H9 (cell line): ENCODE data around the gene ZNF175. TPM values are rescaled to one million over a fixed set of nuclear protein-coding genes. Genes with fewer than 3 reads are reported as not detected.

Experiments used
- DNase-seq: peaks from one replicate; pipeline ENCODE4 v3.0.0-alpha.2; 2017
- H2AFZ ChIP-seq: one replicate; pipeline ENCODE4 v1.6.1; 2013; ENCODE audit warnings: mild to moderate bottlenecking, low read length, control low read depth, moderate library complexity
- H2AK5ac ChIP-seq: 2 replicates; pipeline ENCODE4 v1.6.1; 2013; ENCODE audit warnings: low read length, control low read depth, mixed read lengths; ENCODE audit not compliant: insufficient read length
- H2BK120ac ChIP-seq: one replicate; pipeline ENCODE4 v1.6.1; 2013; ENCODE audit warnings: low read depth, mild to moderate bottlenecking, low read length, control low read depth, inconsistent platforms; ENCODE audit not compliant: poor library complexity, severe bottlenecking
- H2BK12ac ChIP-seq: 2 replicates; pipeline ENCODE4 v1.6.1; 2013; ENCODE audit warnings: low read length, control low read depth, mixed read lengths, low read depth; ENCODE audit not compliant: insufficient read length
- H2BK15ac ChIP-seq: 2 replicates; pipeline ENCODE4 v1.6.1; 2013; ENCODE audit warnings: low read depth, low read length, control low read depth
- H2BK20ac ChIP-seq: one replicate; pipeline ENCODE4 v1.6.1; 2013; ENCODE audit warnings: low read depth, mild to moderate bottlenecking, low read length, control low read depth, inconsistent platforms; ENCODE audit not compliant: poor library complexity, severe bottlenecking
- H2BK5ac ChIP-seq: 2 replicates; pipeline ENCODE4 v1.6.1; 2013; ENCODE audit warnings: low read length, control low read depth, mixed read lengths; ENCODE audit not compliant: insufficient read length
- H3K14ac ChIP-seq: 2 replicates; pipeline ENCODE4 v1.6.1; 2013; ENCODE audit warnings: low read length, control low read depth; ENCODE audit not compliant: insufficient read depth
- H3K18ac ChIP-seq: 2 replicates; pipeline ENCODE4 v1.6.1; 2013; ENCODE audit warnings: low read depth, mild to moderate bottlenecking, mixed read lengths, low read length, control low read depth; ENCODE audit not compliant: insufficient read length
- H3K23ac ChIP-seq: 2 replicates; pipeline ENCODE4 v1.6.1; 2013; ENCODE audit warnings: low read length, control low read depth, mixed read lengths, low read depth; ENCODE audit not compliant: insufficient read length
- H3K23me2 ChIP-seq: 2 replicates; pipeline ENCODE4 v1.6.1; 2013; ENCODE audit warnings: low read depth, mild to moderate bottlenecking, mixed read lengths, low read length, control low read depth; ENCODE audit not compliant: insufficient read length, poor library complexity, severe bottlenecking
- H3K27ac ChIP-seq: 2 replicates; pipeline ENCODE4 v1.5.1; 2013; ENCODE audit warnings: low read length, control low read depth, mixed read lengths, low read depth; ENCODE audit not compliant: insufficient read length
- H3K27me3 ChIP-seq: 2 replicates; pipeline ENCODE4 v1.6.1; 2013; ENCODE audit warnings: low read length, control low read depth, inconsistent platforms; ENCODE audit not compliant: insufficient read depth
- H3K4ac ChIP-seq: 2 replicates; pipeline ENCODE4 v1.6.1; 2013; ENCODE audit warnings: low read depth, mild to moderate bottlenecking, control low read depth, inconsistent platforms, low read length, moderate library complexity
- H3K4me1 ChIP-seq: 2 replicates; pipeline ENCODE4 v1.6.1; 2013; ENCODE audit warnings: low read length, control low read depth, inconsistent platforms; ENCODE audit not compliant: insufficient read depth
- H3K4me2 ChIP-seq: 2 replicates; pipeline ENCODE4 v1.6.1; 2013; ENCODE audit warnings: low read length, control low read depth, mixed read lengths; ENCODE audit not compliant: insufficient read length, insufficient read depth
- H3K56ac ChIP-seq: 2 replicates; pipeline ENCODE4 v1.6.1; 2013; ENCODE audit warnings: low read depth, mild to moderate bottlenecking, mixed read lengths, low read length, control low read depth; ENCODE audit not compliant: insufficient read length
- H3K79me1 ChIP-seq: 2 replicates; pipeline ENCODE4 v1.6.1; 2013; ENCODE audit warnings: low read depth, mild to moderate bottlenecking, moderate library complexity, low read length, control low read depth, inconsistent platforms; ENCODE audit not compliant: insufficient read depth, poor library complexity, severe bottlenecking
- H3K79me2 ChIP-seq: 2 replicates; pipeline ENCODE4 v1.6.1; 2013; ENCODE audit warnings: low read length, control low read depth, inconsistent platforms; ENCODE audit not compliant: insufficient read depth
- H3K9ac ChIP-seq: 2 replicates; pipeline ENCODE4 v1.6.1; 2013; ENCODE audit warnings: low read length, control low read depth, mixed read lengths; ENCODE audit not compliant: insufficient read length; ENCODE audit errors: extremely low read depth
- H3K9me3 ChIP-seq: one replicate; pipeline ENCODE4 v1.6.1; 2013; ENCODE audit warnings: low read depth, low read length, inconsistent platforms; ENCODE audit not compliant: control insufficient read depth
- H3T11ph ChIP-seq: one replicate; pipeline ENCODE4 v1.6.1; 2013; ENCODE audit warnings: mild to moderate bottlenecking, low read length, control low read depth, inconsistent platforms
- H4K20me1 ChIP-seq: one replicate; pipeline ENCODE4 v1.6.1; 2013; ENCODE audit not compliant: control insufficient read depth, insufficient read length, insufficient read depth
- H4K5ac ChIP-seq: 2 replicates; pipeline ENCODE4 v1.6.1; 2013; ENCODE audit warnings: low read depth, mild to moderate bottlenecking, mixed read lengths, low read length, control low read depth; ENCODE audit not compliant: insufficient read length
- H4K8ac ChIP-seq: replicated peaks from 2 replicates; pipeline ENCODE4 v1.6.1; 2013; ENCODE audit warnings: low read length, control low read depth, mixed read lengths, low read depth; ENCODE audit not compliant: insufficient read length
- H4K91ac ChIP-seq: 2 replicates; pipeline ENCODE4 v1.6.1; 2013; ENCODE audit warnings: low read depth, mild to moderate bottlenecking, moderate library complexity, mixed read lengths, low read length, control low read depth; ENCODE audit not compliant: insufficient read length
- H3K27ac Mint-ChIP-seq, 3 experiments: 2 replicates in 2 of 3; 3 replicates in 1 of 3; pipeline ENCODE4 v1.8.0; 2020 to 2021; ENCODE audit warnings: mixed read lengths in 3 of 3, mild to moderate bottlenecking in 1 of 3, moderate library complexity in 1 of 3
- H3K27me3 Mint-ChIP-seq: 2 replicates; pipeline ENCODE4 v1.8.0; 2021; ENCODE audit warnings: low read depth, mild to moderate bottlenecking, moderate library complexity, mixed read lengths
- H3K36me3 Mint-ChIP-seq, 3 experiments: 2 replicates in 2 of 3; 3 replicates in 1 of 3; pipeline ENCODE4 v1.8.0; 2020 to 2021; ENCODE audit warnings: low read depth in 3 of 3, mixed read lengths in 3 of 3; ENCODE audit not compliant: insufficient read depth in 1 of 3
- H3K4me1 Mint-ChIP-seq, 2 experiments: 2 replicates each; pipeline ENCODE4 v1.8.0; 2020; ENCODE audit warnings: mixed read lengths in 2 of 2
- H3K4me3 Mint-ChIP-seq, 2 experiments: 2 replicates in 1 of 2; 3 replicates in 1 of 2; pipeline ENCODE4 v1.8.0; 2020 to 2021; ENCODE audit warnings: mild to moderate bottlenecking in 2 of 2, mixed read lengths in 2 of 2, moderate library complexity in 1 of 2
- H3K9me3 Mint-ChIP-seq, 2 experiments: 2 replicates in 1 of 2; 3 replicates in 1 of 2; pipeline ENCODE4 v1.8.0; 2020; ENCODE audit warnings: mild to moderate bottlenecking in 2 of 2, mixed read lengths in 2 of 2, moderate library complexity in 1 of 2
- WGBS: extraction: QIAGEN DNeasy Blood & Tissue Kit; methylation state at CpG from one replicate; pipeline ENCODE4 v1.1.7; 2013; ENCODE audit warnings: missing lambda C conversion rate, low lambda C conversion rate, mixed read lengths; ENCODE audit not compliant: insufficient read length; ENCODE audit errors: extremely low coverage; 5-methylcytosine and 5-hydroxymethylcytosine counted together
- total RNA-seq: library from RNA; stranded (reverse); gene quantifications from 2 replicates; pipeline ENCODE4 v1.2.1, GENCODE V29; 2021
- TF ChIP-seq, protein P1 (sequence below): fragments of 200-600 bp; sonication (generic); conservative IDR thresholded peaks from 3 replicates; pipeline ENCODE4 v1.8.0; 2021; ENCODE audit warnings: antibody characterized with exemption, mild to moderate bottlenecking

ZNF175 gene
- total RNA-seq, 1 experiment from 2014 or later: 10.7 TPM

DNA sequence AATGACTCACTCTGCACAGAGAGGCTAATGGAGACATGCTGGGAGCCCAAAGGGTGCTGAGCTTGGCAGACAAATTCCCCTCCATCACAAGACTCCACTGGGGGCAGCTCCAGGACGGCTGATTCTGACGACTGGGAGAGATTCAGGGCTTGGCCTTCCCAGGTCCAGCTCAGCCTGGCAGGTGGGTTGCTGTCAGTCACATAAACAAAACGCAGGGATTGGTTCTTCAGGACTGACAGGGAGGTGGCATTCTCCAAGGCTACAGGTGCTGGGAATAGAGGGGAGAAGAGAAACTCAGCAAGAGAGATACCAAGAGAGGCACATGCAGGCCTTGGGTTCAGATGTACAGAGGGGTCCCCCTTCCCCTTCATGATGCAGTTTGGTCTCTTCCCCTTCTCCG, 10.7 kb upstream of the ZNF175 start:
- no peak for DNase-seq
- peaks cover 32 to 90% of the 10 kb centered on the region in 2 experiments for H3K9me3 Mint-ChIP-seq
- H3K56ac ChIP-seq: no peak overlapping the region
- H3K9ac ChIP-seq: no peak overlapping the region
- H2BK5ac ChIP-seq: no peak overlapping the region
- no peaks in the 10 kb centered on the region for H3K79me1 ChIP-seq
- H3T11ph ChIP-seq: no peak overlapping the region
- H4K5ac ChIP-seq: no peak overlapping the region
- H3K36me3 Mint-ChIP-seq: no peaks in the 10 kb centered on the region; a peak in 1 of 7 replicates
- no peak overlapping the region for H2BK20ac ChIP-seq
- no CpG with 5 or more reads among the region's 4 CpGs for WGBS
- no peaks in the 10 kb centered on the region for H4K20me1 ChIP-seq
- no peak overlapping the region for H3K4me2 ChIP-seq
- no peaks in the 10 kb centered on the region for H3K23me2 ChIP-seq
- no peak overlapping the region for H3K18ac ChIP-seq
- no peaks in the 10 kb centered on the region for H3K27me3 ChIP-seq
- H3K14ac ChIP-seq: no peak overlapping the region; the same call in 1 of the 2 replicates
- no peak overlapping the region for H3K4me3 Mint-ChIP-seq
- TF ChIP-seq, protein P1, sequence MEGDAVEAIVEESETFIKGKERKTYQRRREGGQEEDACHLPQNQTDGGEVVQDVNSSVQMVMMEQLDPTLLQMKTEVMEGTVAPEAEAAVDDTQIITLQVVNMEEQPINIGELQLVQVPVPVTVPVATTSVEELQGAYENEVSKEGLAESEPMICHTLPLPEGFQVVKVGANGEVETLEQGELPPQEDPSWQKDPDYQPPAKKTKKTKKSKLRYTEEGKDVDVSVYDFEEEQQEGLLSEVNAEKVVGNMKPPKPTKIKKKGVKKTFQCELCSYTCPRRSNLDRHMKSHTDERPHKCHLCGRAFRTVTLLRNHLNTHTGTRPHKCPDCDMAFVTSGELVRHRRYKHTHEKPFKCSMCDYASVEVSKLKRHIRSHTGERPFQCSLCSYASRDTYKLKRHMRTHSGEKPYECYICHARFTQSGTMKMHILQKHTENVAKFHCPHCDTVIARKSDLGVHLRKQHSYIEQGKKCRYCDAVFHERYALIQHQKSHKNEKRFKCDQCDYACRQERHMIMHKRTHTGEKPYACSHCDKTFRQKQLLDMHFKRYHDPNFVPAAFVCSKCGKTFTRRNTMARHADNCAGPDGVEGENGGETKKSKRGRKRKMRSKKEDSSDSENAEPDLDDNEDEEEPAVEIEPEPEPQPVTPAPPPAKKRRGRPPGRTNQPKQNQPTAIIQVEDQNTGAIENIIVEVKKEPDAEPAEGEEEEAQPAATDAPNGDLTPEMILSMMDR: no peak
- no peak overlapping the region for H3K27ac Mint-ChIP-seq
- H3K27me3 Mint-ChIP-seq: peaks cover 62% of the 10 kb centered on the region
- no peak overlapping the region for H4K91ac ChIP-seq
- no peak overlapping the region for H2BK120ac ChIP-seq
- H3K23ac ChIP-seq: no peak overlapping the region
- H2AFZ ChIP-seq: no peak overlapping the region
- no peak overlapping the region for H2BK15ac ChIP-seq
- H3K9me3 ChIP-seq: no peaks in the 10 kb centered on the region
- no peak overlapping the region for H2BK12ac ChIP-seq
- H3K4me1 ChIP-seq: no peaks in the 10 kb centered on the region
- H3K4me1 Mint-ChIP-seq: no peaks in the 10 kb centered on the region
- no peak overlapping the region for H3K4ac ChIP-seq
- no peak overlapping the region for H2AK5ac ChIP-seq
- no peak overlapping the region for H4K8ac ChIP-seq
- H3K27ac ChIP-seq: no peak overlapping the region
- no peaks in the 10 kb centered on the region for H3K79me2 ChIP-seq
